Kidney capillary endothelial cell (primary cell): Measurements from ENCODE around the gene MORC4.
A peak's percentile ranks its signal among the peaks of the same experiment; 100 is the strongest.
"Not testable (repeated sequence)": the region's sequence is repeated elsewhere in the genome, so short reads cannot be mapped to it uniquely, and the experiment has no call there.

Source experiments
- DNase-seq: peaks from one replicate; pipeline ENCODE4 v3.0.0-alpha.2; 2018; ENCODE audit warnings: low spot score

Gene MORC4

DNA sequence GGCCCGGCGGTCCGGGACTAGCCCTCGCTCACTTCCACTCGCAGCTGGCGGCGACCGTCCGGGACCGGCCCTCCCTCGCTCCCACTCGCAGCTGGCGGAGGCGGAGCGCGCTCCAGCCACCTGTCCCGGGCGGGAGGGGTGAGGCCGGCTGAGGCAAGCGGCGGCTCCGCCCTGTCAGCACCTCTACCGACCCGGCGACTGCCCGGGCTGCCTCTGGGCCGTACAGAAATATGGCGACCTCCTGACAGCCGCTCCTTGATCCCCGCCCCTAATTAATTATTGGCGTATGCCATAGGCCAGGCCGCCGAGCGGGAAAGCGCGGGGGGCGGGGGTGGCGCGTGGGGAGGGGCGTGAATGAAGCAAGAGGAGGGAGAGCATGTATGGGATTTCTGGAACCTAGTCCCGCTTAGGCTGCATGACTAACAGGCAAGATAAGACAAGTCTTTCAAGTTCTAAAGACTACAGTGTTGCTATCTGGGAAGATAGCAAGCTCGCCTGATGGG, at the start of gene MORC4:
MORC4 (minus strand) TSS at position 200 of the 503 bp plus-strand sequence. CDS start 243 bp downstream, outside the sequence.
- peak; percentile 24 for DNase-seq

DNA sequence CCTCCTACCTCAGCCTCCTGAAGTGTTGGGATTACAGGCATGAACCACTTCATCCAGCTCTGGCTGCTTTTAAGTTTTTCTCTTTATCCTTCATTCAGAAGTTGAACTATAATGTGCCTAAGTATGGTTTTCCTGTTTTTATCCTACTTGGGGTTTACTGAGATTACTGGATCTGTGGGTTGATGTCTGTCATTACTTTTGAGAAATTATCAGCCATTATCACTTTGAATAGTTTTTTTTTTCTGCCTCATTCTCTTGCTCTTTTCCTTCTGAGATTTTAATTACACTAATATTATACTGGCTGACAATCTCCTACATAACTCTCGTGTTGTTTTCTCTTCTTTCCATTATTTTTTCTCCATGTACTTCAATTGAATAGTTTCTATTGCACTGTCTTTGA, 47.6 kb upstream of the MORC4 start:
- no peak for DNase-seq

DNA sequence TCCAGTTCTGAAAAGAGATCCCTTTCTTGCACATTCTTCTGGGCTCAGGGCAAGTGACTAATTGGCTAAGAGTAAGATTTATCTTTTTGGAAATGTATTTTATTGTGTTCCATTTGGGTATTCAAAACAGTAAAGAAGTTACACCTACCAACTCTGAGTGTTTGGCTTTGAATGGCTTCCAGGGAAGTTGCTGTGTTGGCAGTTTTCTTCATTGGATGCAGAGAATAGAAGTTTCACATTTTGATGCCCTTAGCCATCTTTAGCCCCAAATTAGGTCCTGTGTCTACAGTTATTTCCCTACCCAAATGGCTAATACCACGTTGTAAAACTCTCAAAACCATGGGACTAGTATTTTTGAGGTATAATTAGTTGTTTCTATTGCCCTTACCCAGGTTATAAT, 29.7 kb upstream of the MORC4 start:
- DNase-seq, result no peak

DNA sequence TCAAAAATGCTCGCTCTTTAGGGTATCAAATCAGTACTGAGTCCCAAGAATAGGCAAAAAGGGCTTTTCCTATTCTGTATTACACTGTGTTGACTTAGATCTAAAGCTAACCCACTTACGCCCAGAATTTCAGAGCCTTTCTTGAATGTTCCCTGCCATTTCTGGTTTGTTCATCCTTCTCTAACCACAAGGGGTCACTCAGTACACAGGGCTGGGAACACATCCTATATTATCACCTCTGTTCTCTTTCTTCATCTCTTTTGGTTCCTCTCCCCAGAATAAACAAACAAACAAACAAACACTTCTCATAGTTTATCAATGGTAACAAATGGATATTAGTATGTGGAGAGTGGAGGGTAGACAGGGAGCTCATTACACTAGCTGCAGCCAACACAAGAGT, 25.5 kb upstream of the MORC4 start:
- DNase-seq, result peak; percentile 10

DNA sequence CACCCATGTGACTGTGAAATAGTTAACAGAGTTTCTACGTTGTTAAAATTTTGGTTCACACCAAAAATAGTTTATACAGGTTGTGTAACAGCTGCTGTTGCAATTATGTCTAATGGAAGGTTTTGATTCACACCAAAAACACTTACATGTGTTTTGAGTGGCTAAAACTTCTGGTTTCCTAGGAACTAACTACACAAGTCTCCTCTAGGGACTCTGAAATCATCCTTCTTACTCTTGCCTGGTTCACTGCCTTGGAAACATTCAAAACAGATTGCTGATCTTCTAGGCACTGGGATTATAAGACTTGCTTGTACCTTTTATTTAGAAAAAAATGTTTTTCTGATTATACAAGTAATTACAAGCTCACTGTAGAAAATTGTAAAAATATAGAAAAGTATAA, 14.9 kb upstream of the MORC4 start:
- no peak for DNase-seq

DNA sequence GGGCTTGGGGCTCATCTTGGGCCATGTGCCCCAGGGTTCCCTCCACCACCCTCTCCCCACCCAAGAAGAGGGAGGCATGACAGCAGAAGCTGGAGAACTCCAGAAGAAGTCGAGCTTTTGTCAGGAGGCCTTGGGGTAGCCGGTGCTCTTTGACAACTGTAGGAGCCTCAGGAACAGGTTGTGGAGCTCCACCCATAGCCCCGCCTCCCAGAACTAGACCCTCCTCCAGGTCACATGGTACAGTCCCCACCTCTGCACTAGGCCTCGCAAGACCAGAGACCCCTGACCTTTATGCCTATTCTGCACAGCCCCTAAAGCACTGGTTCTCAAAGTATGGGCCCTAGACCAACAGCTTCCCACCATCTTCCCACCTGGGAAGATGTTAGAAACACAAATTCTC, 8.0 kb upstream of the MORC4 start:
- DNase-seq, result no peak

DNA sequence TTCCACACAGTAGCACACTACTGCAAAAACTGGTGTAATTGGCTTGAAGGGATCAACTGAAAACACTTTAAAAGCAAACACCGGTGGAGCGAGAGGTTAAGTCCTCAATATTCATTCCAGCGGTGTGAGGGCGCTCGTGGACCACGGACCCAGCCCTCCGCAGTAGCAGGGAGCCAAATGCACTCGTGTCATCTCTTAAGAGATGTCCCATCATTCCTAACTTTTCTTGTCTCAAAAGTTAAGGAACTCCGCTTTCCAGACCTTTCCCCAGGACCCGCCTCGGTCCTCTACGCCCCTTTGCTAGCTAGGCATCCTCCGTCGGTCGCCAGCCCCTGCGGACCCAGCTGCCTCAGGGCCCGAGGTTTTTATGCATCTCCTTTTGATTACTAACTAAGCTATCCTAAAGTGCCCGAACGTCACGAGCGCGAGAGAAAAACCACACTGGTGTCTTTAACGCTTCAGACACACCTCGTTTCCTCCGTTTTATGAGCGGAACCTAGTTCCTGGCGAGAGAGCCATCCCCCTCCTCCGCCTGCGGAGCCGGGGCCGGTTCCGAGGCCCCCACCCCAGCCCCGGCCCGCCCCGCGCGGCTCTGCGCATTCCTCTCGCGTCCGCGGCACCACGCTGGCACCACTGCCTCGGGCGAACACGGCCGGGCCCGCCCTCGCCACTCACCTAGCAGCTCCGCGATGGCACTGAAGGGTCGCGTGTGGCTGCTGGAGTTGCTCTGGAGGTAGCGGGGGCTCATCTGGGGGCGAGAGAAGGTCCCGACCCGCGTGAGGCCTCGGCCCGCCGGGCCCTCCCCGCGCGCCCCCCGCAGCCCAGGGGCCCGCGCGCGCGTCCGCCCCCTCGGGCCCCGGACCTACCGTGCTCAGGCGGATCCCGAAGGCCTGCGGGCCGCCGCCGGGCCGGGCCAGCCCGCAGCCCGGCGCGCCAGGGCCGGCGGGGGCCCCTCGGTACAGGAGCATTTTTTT, 723 bp downstream of the MORC4 start:
- DNase-seq, result peak; percentile 16

DNA sequence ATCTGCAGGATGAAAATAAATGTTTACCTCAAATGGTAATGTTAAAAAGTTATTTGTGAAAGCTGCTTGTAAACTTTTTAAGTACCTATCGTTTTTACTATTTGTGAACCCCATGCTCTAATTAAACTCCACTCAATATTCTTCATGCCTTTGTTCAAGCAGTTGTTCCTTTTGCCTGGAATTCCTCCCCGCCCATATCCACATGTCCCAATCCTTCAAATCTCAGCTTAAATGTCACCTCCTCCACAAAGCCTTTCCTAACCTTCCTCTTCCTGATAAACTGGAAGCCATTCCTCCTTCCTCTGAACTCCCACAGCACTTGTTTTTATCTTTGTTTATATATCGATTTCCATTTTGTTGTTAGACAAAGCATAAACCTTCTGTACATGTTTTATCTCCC, 2.4 kb downstream of the MORC4 start:
- no peak for DNase-seq

DNA sequence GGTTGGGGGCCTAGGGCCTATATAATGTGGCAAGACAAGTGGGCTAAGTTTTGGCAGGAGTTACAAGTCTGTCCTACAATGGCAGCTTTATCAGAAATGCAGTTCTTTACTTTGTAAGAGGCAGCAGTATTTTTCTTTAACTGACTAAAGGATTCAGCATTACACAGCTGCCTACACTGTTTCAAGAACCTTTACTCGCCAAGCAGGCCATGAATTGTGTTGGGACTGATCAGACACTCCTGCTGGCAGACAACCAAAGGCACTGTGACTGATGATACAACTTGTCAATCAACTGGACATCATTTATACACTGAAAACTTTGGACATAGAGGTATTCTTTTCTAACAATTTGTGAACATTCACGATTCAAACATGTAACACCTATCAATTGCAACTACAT, 4.3 kb downstream of the MORC4 start:
- no peak for DNase-seq

DNA sequence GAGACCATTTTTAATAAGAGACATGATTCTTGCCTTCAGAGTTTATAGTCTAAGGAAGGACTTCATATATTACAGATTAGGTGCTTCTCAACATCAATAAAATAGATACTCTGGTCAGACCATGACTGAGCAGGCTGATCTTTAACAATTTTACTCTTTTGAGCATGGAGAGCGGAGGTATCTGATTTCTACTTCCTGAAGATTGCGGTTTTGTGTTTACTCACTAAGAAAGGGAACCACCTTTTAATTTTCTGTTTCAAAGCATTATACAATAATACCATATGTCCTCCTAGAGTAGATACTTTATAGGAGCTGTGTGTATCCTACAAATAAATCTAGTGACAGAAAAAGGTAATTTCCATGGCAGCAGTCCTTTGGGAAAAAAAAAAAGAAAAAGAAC, 12.5 kb downstream of the MORC4 start:
- no peak for DNase-seq

DNA sequence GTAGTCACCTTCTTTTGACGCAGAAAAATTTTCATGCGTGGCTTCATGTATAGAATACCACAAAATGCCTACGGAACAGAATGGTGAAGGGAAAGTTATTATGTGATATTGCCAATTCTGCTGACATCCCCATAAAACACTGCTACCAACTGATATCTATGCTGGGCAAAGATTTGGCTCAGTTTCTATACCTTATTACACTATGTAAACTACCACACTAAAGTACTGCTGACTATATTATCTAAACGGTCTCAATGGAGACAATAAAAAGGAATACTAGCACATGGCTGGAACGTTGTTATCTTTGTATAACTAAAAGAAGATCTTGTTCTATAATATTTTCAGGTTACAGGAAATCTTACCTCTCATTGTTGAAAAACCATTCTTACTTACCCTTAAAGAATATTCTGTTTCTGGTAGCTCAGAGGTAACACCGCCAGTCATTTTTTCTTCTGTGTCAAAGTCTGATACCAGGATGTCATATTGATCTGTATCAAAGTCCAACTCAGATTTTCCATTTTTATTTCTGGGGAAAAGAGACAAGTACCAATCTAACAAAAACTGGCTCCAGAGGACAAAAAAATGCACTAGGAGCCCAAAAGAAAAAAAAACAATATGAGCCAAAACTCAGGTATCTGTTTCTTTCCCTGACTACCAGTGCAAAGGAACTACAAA, 18.9 kb downstream of the MORC4 start:
- no peak for DNase-seq

DNA sequence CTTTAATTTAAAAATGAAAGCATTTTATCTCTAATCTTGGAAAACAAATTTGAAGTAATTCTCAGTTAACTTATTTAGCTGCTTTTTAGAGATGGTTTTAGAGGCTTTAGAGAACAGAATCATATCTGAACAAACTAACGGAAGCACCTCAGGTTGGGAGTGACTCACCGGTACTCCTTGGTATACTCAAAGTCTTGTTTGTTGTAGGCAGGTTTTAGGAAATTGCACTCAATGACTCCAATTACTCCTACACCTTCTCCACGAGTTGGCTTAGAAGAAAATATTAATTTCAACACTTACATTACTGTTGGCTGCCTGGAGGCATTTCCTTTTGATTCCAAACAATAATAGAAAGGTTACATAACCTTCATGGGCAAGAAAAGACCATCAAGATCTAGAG, 23.6 kb downstream of the MORC4 start:
- no peak for DNase-seq

DNA sequence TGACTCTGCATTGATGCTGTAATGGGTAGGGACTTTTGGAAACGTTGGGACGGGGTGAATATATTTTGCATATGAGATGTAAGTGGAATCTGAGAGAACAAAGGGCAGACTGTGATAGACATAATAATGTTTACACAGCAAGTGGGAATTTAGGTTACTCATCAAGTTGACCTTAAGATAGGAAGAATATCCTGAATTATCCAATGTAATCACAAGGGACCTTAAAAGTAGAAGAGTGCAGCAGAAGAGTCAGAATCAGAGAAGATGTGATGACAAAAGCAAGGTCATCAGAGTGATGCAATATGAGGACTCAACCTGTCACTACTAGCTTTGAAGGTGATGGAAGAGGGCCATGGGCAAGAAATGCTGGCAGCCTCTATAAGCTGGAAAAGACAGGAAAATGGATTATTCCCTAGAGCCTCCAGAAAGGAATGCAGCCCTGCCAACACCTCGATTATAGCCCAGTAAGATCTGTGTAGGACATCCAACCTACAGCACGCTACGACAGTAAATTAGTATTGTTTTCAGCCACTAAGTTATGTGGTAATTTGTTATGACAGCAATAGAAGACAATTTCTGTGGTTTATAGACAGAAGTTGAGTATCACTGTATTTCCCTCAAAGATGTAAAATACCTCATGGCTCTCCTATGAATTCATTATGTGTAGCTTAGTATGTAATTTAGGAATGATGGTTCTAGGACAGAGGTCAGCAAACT, 26.4 kb downstream of the MORC4 start:
- no peak for DNase-seq

DNA sequence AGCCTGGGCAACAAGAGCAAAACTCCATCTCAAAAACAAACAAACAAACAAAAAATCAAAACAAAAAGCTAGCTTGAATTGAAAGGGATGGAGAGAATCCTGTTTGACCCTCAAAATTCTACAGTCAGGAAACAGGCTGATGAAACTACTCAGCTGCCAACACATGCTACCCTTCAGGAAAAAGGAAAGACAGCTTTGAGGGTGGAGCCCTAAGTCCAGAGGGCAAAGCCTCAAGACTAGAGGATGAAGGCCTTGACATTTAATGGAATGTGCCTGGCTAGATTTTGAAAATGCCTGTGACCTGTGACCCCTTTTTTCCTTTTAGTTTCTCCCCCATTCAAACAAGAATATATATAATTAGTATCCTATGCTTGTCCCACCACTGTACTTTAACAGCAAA, 27.1 kb downstream of the MORC4 start:
- DNase-seq, result no peak

DNA sequence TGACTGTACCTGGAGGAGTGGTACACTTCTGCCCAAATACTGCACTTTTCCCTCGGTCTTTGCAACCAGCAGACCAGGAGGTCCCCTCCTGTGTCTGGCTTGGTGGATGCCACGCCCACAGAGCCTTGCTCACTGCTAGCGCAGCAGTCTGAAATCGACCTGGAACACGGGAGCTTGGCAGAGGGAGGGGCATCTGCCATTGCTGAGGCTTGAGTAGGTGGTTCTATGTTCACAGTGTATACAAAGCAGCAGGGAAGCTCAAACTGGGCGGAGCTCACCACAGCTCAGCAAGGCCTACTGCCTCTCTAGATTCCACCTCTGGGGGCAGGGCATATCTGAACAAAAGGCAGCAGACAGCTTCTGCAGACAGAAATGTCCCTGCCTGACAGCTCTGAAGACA, 33.5 kb downstream of the MORC4 start:
- DNase-seq, result not testable (repeated sequence)

DNA sequence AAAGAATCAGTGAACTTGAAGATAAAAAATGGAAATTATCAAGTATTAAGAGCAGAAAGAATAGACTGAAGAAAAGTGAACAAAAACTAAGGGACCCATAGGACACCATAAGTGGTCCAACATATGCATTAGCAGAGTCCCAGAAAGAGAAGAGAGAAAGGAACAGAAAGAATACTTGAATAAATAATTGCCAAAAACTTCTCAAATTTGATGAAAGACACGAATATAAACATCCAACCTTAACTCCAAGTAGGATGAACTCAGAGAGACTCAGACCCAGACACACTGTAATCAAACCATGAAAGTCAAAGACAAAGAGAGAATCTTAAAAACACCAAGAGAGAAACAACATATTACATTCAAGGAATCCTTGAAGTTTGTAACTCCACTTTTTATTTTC, 35.7 kb downstream of the MORC4 start:
- no peak for DNase-seq

DNA sequence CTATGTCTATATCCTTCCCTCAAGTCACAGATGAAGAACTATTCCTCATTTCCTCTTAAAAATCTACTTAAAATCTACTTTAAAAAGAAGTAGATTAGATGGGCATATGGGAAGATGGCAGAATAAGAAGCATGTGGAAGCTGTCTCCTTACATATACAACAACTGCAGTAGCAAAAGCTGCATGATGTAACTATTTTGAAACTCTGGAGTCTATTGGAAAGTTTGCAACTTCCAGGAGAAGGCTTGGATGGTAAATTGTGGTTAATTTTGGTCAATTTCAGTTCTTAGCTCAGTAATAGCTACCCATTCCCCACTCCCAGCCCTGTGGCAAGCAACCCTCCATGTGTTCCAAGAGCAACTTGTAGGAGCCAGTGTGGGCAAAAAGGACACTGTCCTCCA, 36.9 kb downstream of the MORC4 start:
- no peak for DNase-seq

DNA sequence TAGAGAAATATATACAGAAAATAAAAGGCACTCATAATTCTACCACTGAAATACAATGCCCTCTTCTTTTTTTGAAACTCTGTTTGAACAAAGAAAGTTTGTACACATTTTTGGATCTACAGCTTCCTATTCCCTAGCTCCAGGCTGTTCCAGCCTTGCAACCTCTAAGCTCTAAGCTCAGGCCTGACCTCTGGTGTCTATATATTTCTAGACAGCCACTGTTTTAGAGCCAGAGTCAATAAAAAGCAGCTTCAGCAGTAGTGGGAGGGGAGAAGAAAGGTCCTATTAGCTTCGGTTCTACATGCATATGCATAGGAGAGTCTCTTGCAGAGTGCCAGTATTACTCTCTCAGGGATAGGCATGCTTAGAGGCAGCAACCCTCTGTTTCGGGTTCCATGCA, 40.1 kb downstream of the MORC4 start:
- DNase-seq, result no peak

DNA sequence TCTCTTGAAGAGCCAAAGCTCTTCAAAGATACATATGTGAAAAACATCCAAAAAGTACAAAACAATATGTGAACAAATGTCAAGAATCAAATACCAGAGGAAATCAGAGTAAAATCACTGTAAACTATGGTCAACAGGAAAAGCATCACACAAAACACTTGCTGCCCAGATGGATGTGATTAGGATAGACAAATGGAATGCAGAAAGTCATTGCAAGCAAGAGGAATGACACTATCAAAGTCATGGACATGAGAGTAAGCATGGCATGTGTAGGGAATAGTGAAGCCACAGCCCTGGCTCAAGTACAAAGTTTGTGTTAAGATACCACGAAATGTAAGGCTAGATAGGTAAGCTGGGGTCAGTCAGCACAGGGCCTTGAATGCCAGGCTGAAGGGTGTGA, 42.2 kb downstream of the MORC4 start:
- no peak for DNase-seq

DNA sequence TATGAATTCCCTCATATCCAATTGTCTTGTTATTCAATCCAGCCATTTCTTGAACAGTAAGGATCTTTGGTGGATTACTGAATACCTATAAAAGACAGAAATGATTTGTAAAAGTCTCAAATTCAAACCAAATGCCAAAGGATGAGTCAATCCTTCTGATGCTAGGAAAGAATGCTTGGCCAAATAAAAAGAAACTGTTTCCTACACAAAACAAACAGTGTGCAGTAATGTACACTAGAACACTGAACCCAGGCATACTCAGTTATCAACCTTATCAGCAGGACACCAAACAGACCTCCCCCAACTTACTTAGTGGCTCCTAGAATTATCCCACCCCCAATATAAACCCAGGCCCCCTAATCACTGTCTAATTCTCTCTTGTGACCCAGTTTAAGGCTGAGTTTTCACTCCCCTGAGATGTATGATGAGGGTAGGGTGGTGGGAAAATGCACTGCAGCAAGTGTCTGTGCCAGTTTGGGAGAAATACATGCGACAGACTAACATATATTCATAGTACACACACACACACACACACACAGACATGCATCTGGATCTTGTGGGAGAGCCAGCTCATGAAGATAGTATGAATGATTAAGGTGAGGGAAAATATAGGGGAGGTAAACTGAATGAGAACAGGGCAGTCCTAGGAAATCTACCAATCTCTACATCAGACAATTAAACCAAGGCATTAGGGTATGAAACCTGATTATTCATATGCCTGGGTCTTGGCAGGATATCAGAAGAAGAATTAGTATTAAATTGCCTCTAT, 44.8 kb downstream of the MORC4 start:
- DNase-seq, result no peak

DNA sequence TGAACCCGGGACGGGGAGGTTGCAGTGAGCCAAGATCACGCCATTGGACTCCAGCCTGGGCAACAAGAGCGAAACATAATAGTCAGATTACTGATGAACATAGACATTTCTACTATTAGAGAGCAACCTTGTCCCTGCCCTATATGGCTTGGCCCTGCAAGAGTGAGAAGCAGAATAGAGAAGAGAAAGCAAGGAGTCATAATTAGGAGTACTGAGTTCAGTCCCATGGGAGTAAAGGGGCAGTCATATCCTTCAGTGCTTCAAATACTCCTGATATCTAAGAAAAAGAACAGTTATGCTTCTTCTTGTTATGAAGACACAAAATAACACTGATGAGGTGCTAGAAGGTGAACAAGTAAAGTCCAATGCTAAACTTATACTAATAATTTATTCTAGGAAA, 46.0 kb downstream of the MORC4 start:
- DNase-seq, result no peak

DNA sequence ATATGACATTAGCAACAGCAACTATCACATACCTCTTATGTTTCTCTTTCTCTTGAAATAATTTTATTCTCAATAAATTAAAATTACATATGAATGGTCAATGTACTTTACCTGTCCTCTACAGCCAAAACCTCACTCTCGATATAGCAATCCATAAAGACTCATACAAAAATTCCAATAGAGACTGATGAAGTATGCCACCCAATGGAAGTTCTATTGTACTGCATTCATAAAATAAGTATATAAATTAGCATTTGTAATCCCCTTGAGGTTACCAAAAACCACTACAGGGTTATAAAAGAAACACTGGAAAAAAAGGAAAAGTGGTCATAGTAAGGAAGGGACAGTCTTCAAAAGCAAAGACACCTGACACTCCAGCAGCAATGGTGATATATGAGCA, 47.0 kb downstream of the MORC4 start:
- DNase-seq, result peak; percentile 30
